Mesendoderm (in vitro differentiated cells): ENCODE measurements around the gene AGO1.
"Not testable (repeated sequence)": the region's sequence is repeated elsewhere in the genome, so short reads cannot be mapped to it uniquely, and the experiment has no call there.

Source experiments
- DNase-seq: peaks from one replicate; pipeline ENCODE4 v3.0.0; 2013
- H2AK5ac ChIP-seq: 2 replicates; pipeline ENCODE4 v1.6.1; 2013; ENCODE audit warnings: low read length, inconsistent platforms
- H2BK120ac ChIP-seq: 2 replicates; pipeline ENCODE4 v1.6.1; 2013; ENCODE audit warnings: low read depth, mild to moderate bottlenecking, low read length, moderate library complexity, mixed read lengths
- H2BK15ac ChIP-seq: replicated peaks from 2 replicates; pipeline ENCODE4 v1.6.1; 2013; ENCODE audit warnings: low read depth, mild to moderate bottlenecking, moderate library complexity
- H2BK5ac ChIP-seq: 2 replicates; pipeline ENCODE4 v1.6.1; 2013; ENCODE audit warnings: low read length, inconsistent platforms
- H3K18ac ChIP-seq: 2 replicates; pipeline ENCODE4 v1.6.1; 2013; ENCODE audit warnings: mild to moderate bottlenecking, low read length, mixed read lengths
- H3K23ac ChIP-seq: one replicate; pipeline ENCODE4 v1.6.1; 2013; ENCODE audit warnings: low read length
- H3K27ac ChIP-seq: 2 replicates; pipeline ENCODE4 v1.5.1; 2013; ENCODE audit warnings: low read depth, mild to moderate bottlenecking, inconsistent platforms, low read length, moderate library complexity
- H3K27me3 ChIP-seq: 2 replicates; pipeline ENCODE4 v1.6.1; 2013; ENCODE audit warnings: low read length, control low read depth, mild to moderate bottlenecking, inconsistent platforms; ENCODE audit not compliant: insufficient read depth, poor library complexity
- H3K36me3 ChIP-seq: 2 replicates; pipeline ENCODE4 v1.6.1; 2013; ENCODE audit warnings: low read length, inconsistent platforms; ENCODE audit not compliant: control insufficient read depth, insufficient read depth
- H3K4ac ChIP-seq: one replicate; pipeline ENCODE4 v1.6.1; 2013; ENCODE audit warnings: low read depth, mild to moderate bottlenecking, low read length, moderate library complexity
- H3K4me1 ChIP-seq: 2 replicates; pipeline ENCODE4 v1.6.1; 2013; ENCODE audit warnings: low read depth, low read length, inconsistent platforms; ENCODE audit not compliant: control insufficient read depth
- H3K4me2 ChIP-seq: 2 replicates; pipeline ENCODE4 v1.6.1; 2013; ENCODE audit warnings: low read length
- H3K4me3 ChIP-seq: 2 replicates; pipeline ENCODE4 v1.5.1; 2013; ENCODE audit warnings: mild to moderate bottlenecking, low read length
- H3K56ac ChIP-seq: one replicate; pipeline ENCODE4 v1.6.1; 2013; ENCODE audit warnings: low read length
- H3K79me1 ChIP-seq: 2 replicates; pipeline ENCODE4 v1.6.1; 2013; ENCODE audit warnings: low read length, inconsistent platforms
- H3K79me2 ChIP-seq: 2 replicates; pipeline ENCODE4 v1.6.1; 2013; ENCODE audit warnings: mild to moderate bottlenecking, low read length; ENCODE audit not compliant: control insufficient read depth, insufficient read depth
- H3K9ac ChIP-seq: 2 replicates; pipeline ENCODE4 v1.6.1; 2013; ENCODE audit warnings: low read length, inconsistent platforms
- H4K5ac ChIP-seq: one replicate; pipeline ENCODE4 v1.6.1; 2013; ENCODE audit warnings: low read length
- H4K8ac ChIP-seq: one replicate; pipeline ENCODE4 v1.6.1; 2013; ENCODE audit warnings: low read depth, mild to moderate bottlenecking, control low read depth, low read length, moderate library complexity
- WGBS: extraction: QIAGEN DNeasy Blood & Tissue Kit; methylation state at CpG from one replicate; pipeline ENCODE4 v1.1.7; 2013; ENCODE audit warnings: low lambda C conversion rate, missing lambda C conversion rate; ENCODE audit not compliant: insufficient coverage; ENCODE audit errors: extremely low coverage; 5-methylcytosine and 5-hydroxymethylcytosine counted together

Gene AGO1

DNA sequence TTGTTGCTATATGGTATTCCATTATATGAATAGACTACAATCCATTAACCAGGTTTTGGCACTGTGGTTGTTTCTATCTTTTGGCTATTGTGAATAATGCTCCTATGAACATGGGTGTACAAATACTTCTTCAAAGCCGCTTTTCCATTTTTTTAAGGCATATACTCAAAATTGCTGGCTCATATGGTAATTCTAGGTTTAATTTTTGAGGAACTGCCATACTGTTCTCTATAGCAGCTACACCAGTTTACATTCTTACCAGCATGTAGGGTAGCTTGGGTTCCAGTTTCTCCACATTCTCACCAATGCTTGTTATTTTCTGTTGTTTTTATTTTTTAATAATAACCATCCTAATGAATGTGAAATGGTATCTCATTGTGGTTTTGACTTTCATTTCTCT lies 19.9 kb upstream of the AGO1 start:
- no peak overlapping the region for H2BK15ac ChIP-seq
- H3K4me1 ChIP-seq, result no peaks in the 10 kb centered on the region

DNA sequence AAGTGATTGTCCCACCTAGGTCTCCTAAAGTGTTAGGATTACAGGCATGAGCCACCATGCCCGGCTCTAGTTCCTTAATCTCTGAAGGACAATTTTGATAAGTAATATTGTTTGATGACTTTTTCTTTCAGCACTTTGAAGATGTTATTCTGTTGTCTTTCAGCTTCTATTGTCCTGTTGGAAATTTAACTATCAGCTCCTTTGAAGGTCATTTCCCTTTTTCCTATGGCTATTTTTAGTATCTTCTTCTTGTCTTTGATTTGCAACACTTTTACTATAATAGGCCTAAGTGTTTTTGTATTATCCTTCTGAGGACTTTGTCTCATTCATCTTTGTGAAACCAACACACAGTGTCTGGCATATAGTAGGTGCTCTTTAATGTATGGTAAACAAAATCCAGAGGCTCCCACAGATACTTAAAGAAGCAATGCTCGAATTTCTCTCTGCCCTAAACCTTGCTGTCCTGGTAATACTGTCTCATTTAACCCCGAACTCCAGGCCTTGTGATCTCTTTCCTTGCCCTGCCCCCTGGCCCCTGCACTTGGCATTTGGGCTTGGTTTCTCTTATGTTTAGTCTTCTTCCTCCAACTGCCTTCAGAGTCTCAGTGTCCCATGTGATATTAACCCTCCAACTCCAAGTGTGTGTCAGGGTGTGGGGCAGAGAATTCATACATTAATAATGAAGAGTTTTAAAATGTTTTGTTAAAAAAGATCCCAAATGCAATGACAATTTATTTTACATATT lies 19.0 kb upstream of the AGO1 start:
- Histone ChIP-seq H3K79me2 (no peaks in the 10 kb centered on the region), H3K27me3 (no peaks in the 10 kb centered on the region), H3K4me3 (no peak overlapping the region), H3K79me1 (no peaks in the 10 kb centered on the region), H2BK15ac (no peak overlapping the region), H4K8ac (no peak overlapping the region), H3K18ac (no peak overlapping the region), H4K5ac (no peak overlapping the region), H3K56ac (no peak overlapping the region), H3K9ac (no peak overlapping the region), H3K4me2 (no peak overlapping the region), H3K23ac (no peak overlapping the region), H3K4ac (no peak overlapping the region), H3K4me1 (no peaks in the 10 kb centered on the region), H2BK120ac (no peak overlapping the region), H3K27ac (no peak overlapping the region), H3K36me3 (no peaks in the 10 kb centered on the region), H2AK5ac (no peak overlapping the region), H2BK5ac (no peak overlapping the region)
- DNase-seq, result no peak
- WGBS, result no CpG with 5 or more reads among the region's 3 CpGs

More for the DNA sequence above, 19.9 kb upstream of the AGO1 start:
- WGBS, result no CpG with 5 or more reads among the region's 1 CpG
- Histone ChIP-seq H3K18ac (no peak overlapping the region), H3K79me1 (no peaks in the 10 kb centered on the region), H3K56ac (no peak overlapping the region), H3K4me3 (no peak overlapping the region), H3K9ac (no peak overlapping the region), H3K23ac (no peak overlapping the region), H2BK5ac (no peak overlapping the region), H3K36me3 (no peaks in the 10 kb centered on the region), H2AK5ac (no peak overlapping the region), H3K4ac (no peak overlapping the region), H3K27ac (no peak overlapping the region), H2BK120ac (no peak overlapping the region), H3K4me2 (no peak overlapping the region), H4K5ac (no peak overlapping the region), H4K8ac (no peak overlapping the region), H3K27me3 (no peaks in the 10 kb centered on the region), H3K79me2 (no peaks in the 10 kb centered on the region)
- DNase-seq, result no peak

DNA sequence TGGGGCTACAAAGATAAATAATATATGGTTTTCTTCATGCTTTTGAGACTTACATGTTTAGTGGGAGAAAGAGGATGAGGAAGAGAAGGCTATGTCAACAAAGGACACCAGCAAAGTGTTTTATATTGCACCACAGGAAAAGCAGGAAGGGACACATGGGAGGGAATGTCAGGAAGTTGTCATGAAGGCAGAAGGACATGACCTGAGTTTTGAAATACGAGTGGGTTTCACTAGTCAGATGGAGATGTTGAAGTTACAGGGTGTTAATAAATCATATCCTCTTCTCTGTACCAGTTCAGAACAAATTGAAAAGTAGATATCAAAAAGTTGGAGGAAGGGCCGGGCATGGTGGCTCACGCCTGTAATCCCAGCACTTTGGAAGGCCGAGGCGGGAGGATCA lies 18.2 kb upstream of the AGO1 start:
- no peak overlapping the region for H2BK15ac ChIP-seq
- no CpG with 5 or more reads among the region's 5 CpGs for WGBS
- H3K4me3 ChIP-seq, result no peak overlapping the region
- no peak overlapping the region for H4K8ac ChIP-seq
- no peak overlapping the region for H4K5ac ChIP-seq
- H3K23ac ChIP-seq, result no peak overlapping the region
- H2BK5ac ChIP-seq, result no peak overlapping the region
- no peaks in the 10 kb centered on the region for H3K79me1 ChIP-seq
- no peak overlapping the region for H3K4me2 ChIP-seq
- no peaks in the 10 kb centered on the region for H3K27me3 ChIP-seq
- no peak overlapping the region for H3K4ac ChIP-seq
- H3K4me1 ChIP-seq, result no peaks in the 10 kb centered on the region
- DNase-seq, result no peak
- no peak overlapping the region for H2AK5ac ChIP-seq
- H3K18ac ChIP-seq, result no peak overlapping the region
- H2BK120ac ChIP-seq, result no peak overlapping the region
- H3K9ac ChIP-seq, result no peak overlapping the region
- no peak overlapping the region for H3K27ac ChIP-seq
- H3K56ac ChIP-seq, result no peak overlapping the region
- H3K36me3 ChIP-seq, result no peaks in the 10 kb centered on the region
- no peaks in the 10 kb centered on the region for H3K79me2 ChIP-seq

DNA sequence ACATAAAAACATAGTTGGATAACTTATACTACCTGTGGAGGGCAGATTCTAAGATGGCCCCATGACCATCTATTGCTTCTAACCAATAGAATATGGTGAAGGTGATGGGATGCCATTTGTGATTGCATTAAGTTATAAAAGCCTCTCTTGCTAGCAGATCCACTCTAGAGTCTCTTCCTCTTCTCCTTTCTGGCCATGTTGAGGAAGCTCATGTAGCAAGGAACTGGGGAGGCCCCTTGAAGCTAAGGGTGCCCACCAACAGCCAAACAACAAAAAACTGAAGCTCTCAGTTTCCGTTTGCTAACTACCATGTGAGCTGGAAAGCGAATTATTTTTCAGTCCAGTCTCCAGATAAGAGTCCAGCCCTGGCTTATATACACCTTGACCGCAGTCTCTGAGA lies 16.0 kb upstream of the AGO1 start:
- Histone ChIP-seq H3K56ac (no peak overlapping the region), H2BK15ac (no peak overlapping the region), H3K4me2 (no peak overlapping the region), H4K5ac (no peak overlapping the region), H3K23ac (no peak overlapping the region), H3K9ac (no peak overlapping the region), H2BK5ac (no peak overlapping the region), H3K4me1 (no peaks in the 10 kb centered on the region), H4K8ac (no peak overlapping the region), H3K4me3 (no peak overlapping the region), H2AK5ac (no peak overlapping the region), H3K27me3 (no peaks in the 10 kb centered on the region), H3K36me3 (no peaks in the 10 kb centered on the region), H3K79me2 (no peaks in the 10 kb centered on the region), H3K27ac (no peak overlapping the region), H3K79me1 (no peaks in the 10 kb centered on the region), H2BK120ac (no peak overlapping the region), H3K4ac (no peak overlapping the region), H3K18ac (no peak overlapping the region)
- DNase-seq, result no peak
- WGBS, result no CpG with 5 or more reads among the region's 3 CpGs

DNA sequence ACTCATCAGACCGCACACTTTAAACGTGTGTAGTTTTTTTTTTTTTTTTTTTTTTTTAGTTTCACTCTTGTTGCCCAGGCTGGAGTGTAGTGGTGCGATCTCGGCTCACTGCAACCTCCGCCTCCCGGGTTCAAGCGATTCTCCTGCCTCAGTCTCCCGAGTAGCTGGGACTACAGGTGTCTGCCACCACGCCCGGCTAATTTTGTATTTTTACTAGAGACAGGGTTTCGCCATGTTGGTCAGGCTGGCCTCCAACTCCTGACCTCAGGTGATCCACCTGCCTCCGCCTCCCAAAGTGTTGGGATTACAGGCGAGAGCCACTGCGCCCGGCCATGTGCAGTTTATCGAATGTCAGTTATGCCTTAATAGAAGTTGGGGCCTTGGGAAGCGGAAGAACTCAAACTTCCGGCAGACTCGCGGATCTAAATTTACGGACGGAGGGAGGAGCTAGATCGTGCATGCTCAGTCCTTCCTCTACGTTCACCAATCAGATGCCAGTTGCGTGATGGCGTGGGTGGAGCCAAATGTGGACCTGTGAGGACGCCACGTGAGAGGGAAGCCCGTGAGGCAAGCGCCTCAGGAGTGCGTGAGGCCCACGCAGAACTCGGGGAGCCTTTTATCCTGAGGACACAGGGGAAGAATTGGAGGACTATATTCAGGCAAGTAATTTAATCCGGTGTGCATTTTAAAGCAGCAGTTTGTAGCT lies 13.6 kb upstream of the AGO1 start:
- H3K36me3 ChIP-seq, H2BK15ac ChIP-seq, H3K4me3 ChIP-seq, H3K79me2 ChIP-seq, H3K4ac ChIP-seq, H3K27ac ChIP-seq, H2AK5ac ChIP-seq, H3K4me1 ChIP-seq, H3K56ac ChIP-seq, H3K9ac ChIP-seq, H3K79me1 ChIP-seq, H3K27me3 ChIP-seq, H2BK120ac ChIP-seq, H4K5ac ChIP-seq, H3K18ac ChIP-seq, H3K4me2 ChIP-seq, H4K8ac ChIP-seq, H3K23ac ChIP-seq, H2BK5ac ChIP-seq: not testable (repeated sequence)
- no CpG with 5 or more reads among the region's 34 CpGs for WGBS
- peak; percentile 18 for DNase-seq
